Testis (tissue), 2 donors: ENCODE results near the gene GLRX3.

Source experiments
- CTCF ChIP-seq, 3 experiments: fragments of 450-650 bp in 2 of 3; fragments of 200-600 bp in 1 of 3; sonication (generic) in 1 of 3; IDR thresholded peaks; one replicate each; pipeline ENCODE4 v1.5.1; 2016 to 2019; ENCODE audit warnings: antibody characterized with exemption in 3 of 3, mild to moderate bottlenecking in 2 of 3, moderate library complexity in 1 of 3
- POLR2A ChIP-seq: fragments of 450-650 bp; IDR thresholded peaks from one replicate; pipeline ENCODE4 v1.6.1; 2017; ENCODE audit warnings: antibody characterized with exemption, mild to moderate bottlenecking, moderate library complexity

DNA sequence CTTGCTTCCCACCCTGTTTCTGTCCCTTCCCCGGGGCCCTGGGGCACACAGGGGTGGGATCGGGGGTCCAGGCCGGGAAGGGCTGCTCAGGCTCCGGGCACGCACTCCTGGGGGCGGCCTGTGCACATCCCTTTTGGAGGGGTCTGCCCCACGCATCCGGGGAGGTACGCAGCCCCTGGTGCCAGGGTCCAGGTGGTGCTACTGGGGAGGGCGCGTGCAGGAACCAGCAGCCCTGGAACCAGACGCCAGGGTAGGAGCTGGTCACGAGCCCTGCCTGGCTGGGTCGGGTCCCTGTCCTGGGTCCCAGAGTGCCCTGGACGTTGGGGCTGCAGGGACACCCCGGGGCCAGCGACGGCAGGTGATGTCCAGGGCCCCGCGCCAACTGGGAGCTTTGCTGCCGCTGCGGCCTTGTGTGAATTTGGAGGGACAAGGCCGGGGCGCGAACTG lies 53.4 kb downstream of the GLRX3 start:
- TF ChIP-seq CTCF (IDR thresholded peaks at IDR 0.05) = no peak
- TF ChIP-seq POLR2A = no peak
